Brain microvascular endothelial cell (primary cell): Measurements from ENCODE around the gene PROZ.

Experiments
- DNase-seq: peaks from one replicate; pipeline ENCODE4 v3.0.0-alpha.2; 2020
- H3K27ac ChIP-seq: fragments of 250-450 bp; sonication (Bioruptor Pico); 2 replicates; pipeline ENCODE4 v1.5.1; 2020; ENCODE audit warnings: mild to moderate bottlenecking, moderate library complexity
- H3K27me3 ChIP-seq: fragments of 250-450 bp; sonication (Bioruptor Pico); replicated peaks from 2 replicates; pipeline ENCODE4 v1.5.1; 2020; ENCODE audit warnings: mild to moderate bottlenecking
- H3K36me3 ChIP-seq: fragments of 250-450 bp; sonication (Bioruptor Pico); replicated peaks from 2 replicates; pipeline ENCODE4 v1.5.1; 2020; ENCODE audit warnings: mild to moderate bottlenecking
- H3K4me3 ChIP-seq: 2 replicates; pipeline ENCODE4 v1.5.1; 2011; ENCODE audit warnings: low read depth, mild to moderate bottlenecking, control low read depth, low read length, moderate library complexity
- CTCF ChIP-seq: IDR thresholded peaks from 2 replicates; pipeline ENCODE4 v1.5.1; 2011; ENCODE audit warnings: low read depth, mild to moderate bottlenecking, moderate library complexity, low read length, control low read depth, inconsistent platforms; ENCODE audit errors: missing control alignments
- in situ Hi-C: cut with HindIII; loops from 2 replicates; pipeline ENCODE4 v1.10.0; 2017; ENCODE audit warnings: low sequenced_read_pairs, low pct_ligation_motif_present

PROZ gene

GRCh38 chr13:113123226-113124201 is 34.9 kb upstream of the PROZ start:
- Histone ChIP-seq H3K4me3 (no peak overlapping the region), H3K27ac (no peak overlapping the region), H3K27me3 (no peaks in the 10 kb centered on the region), H3K36me3 (no peaks in the 10 kb centered on the region)
- peak; percentile 46 for TF ChIP-seq CTCF
- in situ Hi-C loops, result no loop called here
- DNase-seq, result no peak

- TF ChIP-seq CTCF, result no peak
- DNase-seq, result no peak
- H3K27ac ChIP-seq, result no peak overlapping the region
- in situ Hi-C loops, result no loop called here
- H3K4me3 ChIP-seq, result no peak overlapping the region
- no peaks in the 10 kb centered on the region for H3K36me3 ChIP-seq
- H3K27me3 ChIP-seq, result no peaks in the 10 kb centered on the region
These were observed 34.1 kb upstream of the PROZ start for GRCh38 chr13:113124211-113124970.

DNA sequence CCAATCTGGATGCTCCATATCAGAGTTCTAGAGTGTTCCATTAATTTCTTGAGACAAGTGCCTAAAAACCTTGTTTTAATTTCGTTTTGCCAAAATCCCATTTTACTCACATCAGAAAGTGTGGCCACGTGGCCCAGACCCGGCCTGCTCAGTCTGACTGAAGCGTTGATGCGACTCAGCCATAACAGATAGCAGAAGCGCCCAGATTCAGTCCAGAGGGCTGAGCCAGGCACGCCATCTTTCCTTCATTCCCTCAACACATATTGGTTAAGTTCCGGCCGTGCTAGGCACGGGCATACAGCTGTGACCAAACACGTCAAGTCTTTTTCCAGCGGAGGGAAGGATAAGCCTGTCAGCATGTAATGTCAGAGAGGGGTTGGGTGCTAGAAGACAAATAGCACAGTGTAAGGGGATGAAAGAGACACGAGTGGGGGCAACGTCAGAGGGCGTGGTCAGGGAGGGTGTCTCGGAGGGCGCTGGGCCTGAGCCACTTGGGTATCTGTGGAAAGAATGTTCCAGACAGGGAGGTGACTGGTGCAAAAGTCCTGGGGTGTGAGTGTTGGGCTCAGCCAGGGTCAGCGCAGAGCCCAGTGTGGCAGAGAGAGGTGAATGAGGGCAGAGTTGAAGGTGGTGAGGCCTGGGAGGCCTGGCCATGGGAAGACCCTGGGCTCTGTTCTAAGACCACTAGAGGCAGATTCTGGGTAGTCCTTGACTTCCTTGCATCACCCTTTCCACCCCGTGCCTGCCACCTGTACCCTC is 32.8 kb upstream of the PROZ start:
- in situ Hi-C loops, result no loop called here
- no peak for TF ChIP-seq CTCF
- H3K27me3 ChIP-seq, result no peaks in the 10 kb centered on the region

GRCh38 chr13:113126265-113127150 is 31.9 kb upstream of the PROZ start:
- no peaks in the 10 kb centered on the region for H3K36me3 ChIP-seq
- in situ Hi-C loops, result no loop called here
- DNase-seq, result no peak

More for the DNA sequence above, 32.8 kb upstream of the PROZ start:
- Histone ChIP-seq H3K4me3 (no peak overlapping the region), H3K27ac (no peak overlapping the region), H3K36me3 (no peaks in the 10 kb centered on the region)
- DNase-seq, result no peak

More at GRCh38 chr13:113126265-113127150, 31.9 kb upstream of the PROZ start:
- Histone ChIP-seq H3K27me3 (no peaks in the 10 kb centered on the region), H3K4me3 (no peak overlapping the region), H3K27ac (no peak overlapping the region)
- TF ChIP-seq CTCF, result no peak
